Gastroesophageal sphincter (tissue), 3 donors: ENCODE results near the gene MBOAT7.

Source experiments
- CTCF ChIP-seq, 4 experiments: fragments of 200-600 bp in 2 of 4; fragments of 450-650 bp in 2 of 4; sonication (generic) in 1 of 4; IDR thresholded peaks; one replicate each; pipeline ENCODE4 v1.5.1; 2017 to 2019; ENCODE audit warnings: antibody characterized with exemption in 4 of 4, mild to moderate bottlenecking in 2 of 4, moderate library complexity in 2 of 4
- EP300 ChIP-seq: sonication (generic); formaldehyde crosslinking; IDR thresholded peaks from one replicate; pipeline ENCODE4 v1.6.1; 2017; ENCODE audit warnings: antibody characterized with exemption, mild to moderate bottlenecking
- POLR2A ChIP-seq, 2 donors: fragments of 450-650 bp; IDR thresholded peaks; one replicate each; pipeline ENCODE4 v1.6.1; 2017; ENCODE audit warnings: antibody characterized with exemption in 2 of 2, mild to moderate bottlenecking in 2 of 2, moderate library complexity in 1 of 2

DNA sequence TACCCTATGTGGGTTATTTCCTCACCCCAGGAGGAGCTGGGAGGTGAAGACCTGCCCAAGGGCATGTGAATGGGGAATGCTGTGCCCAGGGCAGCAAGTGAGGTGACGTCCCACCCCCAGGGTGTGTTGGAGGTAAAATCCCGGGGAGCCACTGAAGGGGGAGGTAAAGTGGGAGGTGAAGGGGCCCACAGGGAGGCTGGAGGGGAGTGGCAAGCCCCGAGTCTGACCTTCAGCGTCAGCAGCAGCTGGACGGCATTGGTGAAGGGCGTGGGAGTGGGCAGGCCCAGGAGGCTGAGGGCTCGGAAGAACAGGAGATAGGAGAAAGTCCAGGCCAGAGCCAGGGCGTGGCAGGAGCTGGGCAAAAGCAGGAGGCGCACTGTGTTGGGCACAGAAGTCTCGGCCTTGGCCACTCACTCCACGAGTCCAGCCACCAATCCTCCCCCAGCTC is 2.4 kb downstream of the MBOAT7 start:
- TF ChIP-seq CTCF (IDR thresholded peaks at IDR 0.05) (no peak), EP300 (no peak), POLR2A (IDR thresholded peaks at IDR 0.05) (no peak)
